Measurements from ENCODE around the gene PLD2.
"Not testable (repeated sequence)": the region's sequence is repeated elsewhere in the genome, so short reads cannot be mapped to it uniquely, and the experiment has no call there.

PLD2 gene

GRCh38 chr17:4859816-4860625, 53.1 kb downstream of the PLD2 start:
- no peak for DNase-seq

GRCh38 chr17:4860651-4861050, 53.7 kb downstream of the PLD2 start:
- no peak for DNase-seq

- no peak for DNase-seq
Measured at GRCh38 chr17:4861052-4861451, 54.1 kb downstream of the PLD2 start.

- DNase-seq, result no peak
Measured at GRCh38 chr17:4862720-4863119, 55.8 kb downstream of the PLD2 start.

- DNase-seq, result no peak
Measured at GRCh38 chr17:4863321-4863720, 56.4 kb downstream of the PLD2 start.

GRCh38 chr17:4867535-4867934, 60.6 kb downstream of the PLD2 start:
- not testable (repeated sequence) for DNase-seq

GRCh38 chr17:4869058-4869998, 62.4 kb downstream of the PLD2 start:
- DNase-seq, result not testable (repeated sequence)

- DNase-seq, result no peak
Measured at GRCh38 chr17:4870855-4871254, 63.9 kb downstream of the PLD2 start.

- peak; percentile 4 for DNase-seq
Measured at GRCh38 chr17:4872786-4873185, 65.8 kb downstream of the PLD2 start.

All from GDM1 (cell line).